Measurements from ENCODE around the gene DMPK.

DMPK gene

DNA sequence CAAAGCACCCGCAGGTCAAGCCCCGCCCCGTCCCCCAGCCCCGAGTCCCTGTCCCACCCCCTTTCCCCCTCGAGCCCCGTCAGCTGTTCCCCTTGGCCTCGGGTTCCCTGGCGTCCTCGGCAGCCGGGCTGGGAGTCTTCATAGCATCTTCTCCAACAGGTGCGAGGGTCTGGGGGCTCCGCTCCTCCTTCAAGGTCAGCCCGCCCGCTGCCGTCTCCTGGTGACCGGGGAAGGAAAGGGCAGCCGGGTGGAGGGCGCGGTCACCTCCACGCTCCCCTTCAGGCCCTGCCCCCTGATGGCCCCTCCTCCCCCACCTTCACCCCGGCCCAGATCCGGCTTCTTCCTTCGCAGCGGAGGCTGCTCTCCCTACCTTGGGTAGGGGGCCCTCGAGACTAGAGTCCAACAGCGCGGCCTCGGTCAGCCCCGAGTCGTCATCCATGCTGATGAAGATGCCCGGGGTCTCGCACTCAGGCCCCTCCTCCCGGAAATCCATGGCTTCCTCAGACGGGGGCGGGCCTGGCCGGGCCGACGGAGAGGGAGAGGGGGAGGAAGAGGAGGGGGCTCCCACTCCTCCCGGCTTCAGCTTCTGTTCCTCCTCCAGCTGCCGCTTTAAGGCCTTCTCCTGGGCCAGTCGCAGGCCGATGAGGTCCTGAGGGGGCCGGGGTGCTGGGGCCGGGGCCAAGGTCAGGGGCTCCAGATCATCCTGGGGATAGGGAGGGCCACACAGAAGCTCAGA is 33.4 kb upstream of the DMPK start:
- no peaks in the 10 kb centered on the region for H4K20me1 ChIP-seq (ENCODE audit: low read depth, low read length)
- H2AFZ ChIP-seq (ENCODE audit: low read depth, low read length, severe bottlenecking), result no peak overlapping the region
- H3K36me3 ChIP-seq (ENCODE audit: low read length), result no peaks in the 10 kb centered on the region
- no peak overlapping the region for H3K4me3 ChIP-seq (ENCODE audit: insufficient read depth, low read length, poor library complexity, severe bottlenecking)
- no peaks in the 10 kb centered on the region for H3K9me2 ChIP-seq (replicated peaks; ENCODE audit: insufficient read depth, low read length)
- H3K4me2 ChIP-seq (ENCODE audit: low read depth, low read length, poor library complexity, severe bottlenecking), result no peak overlapping the region
- no peaks in the 10 kb centered on the region for H3K79me2 ChIP-seq (ENCODE audit: insufficient read depth, low read length)
- no peaks in the 10 kb centered on the region for H3K27me3 ChIP-seq (ENCODE audit: low read length)
- no peak overlapping the region for H3K9ac ChIP-seq (ENCODE audit: low read length)
- no peak overlapping the region for H3K27ac ChIP-seq (ENCODE audit: low read depth, low read length)
- no peaks in the 10 kb centered on the region for H3K9me3 ChIP-seq (ENCODE audit: insufficient read depth, low read length)
- TF ChIP-seq CTCF (IDR thresholded peaks at IDR 0.05; ENCODE audit: insufficient read depth, low read length, poor library complexity, severe bottlenecking) (no peak), EZH2phosphoT487 (conservative IDR thresholded peaks at IDR 0.05; ENCODE audit: low read length) (no peak)
- H3F3A ChIP-seq (ENCODE audit: insufficient read depth), result peaks cover 3% of the 10 kb centered on the region; the same call in 1 of the 2 replicates

DNA sequence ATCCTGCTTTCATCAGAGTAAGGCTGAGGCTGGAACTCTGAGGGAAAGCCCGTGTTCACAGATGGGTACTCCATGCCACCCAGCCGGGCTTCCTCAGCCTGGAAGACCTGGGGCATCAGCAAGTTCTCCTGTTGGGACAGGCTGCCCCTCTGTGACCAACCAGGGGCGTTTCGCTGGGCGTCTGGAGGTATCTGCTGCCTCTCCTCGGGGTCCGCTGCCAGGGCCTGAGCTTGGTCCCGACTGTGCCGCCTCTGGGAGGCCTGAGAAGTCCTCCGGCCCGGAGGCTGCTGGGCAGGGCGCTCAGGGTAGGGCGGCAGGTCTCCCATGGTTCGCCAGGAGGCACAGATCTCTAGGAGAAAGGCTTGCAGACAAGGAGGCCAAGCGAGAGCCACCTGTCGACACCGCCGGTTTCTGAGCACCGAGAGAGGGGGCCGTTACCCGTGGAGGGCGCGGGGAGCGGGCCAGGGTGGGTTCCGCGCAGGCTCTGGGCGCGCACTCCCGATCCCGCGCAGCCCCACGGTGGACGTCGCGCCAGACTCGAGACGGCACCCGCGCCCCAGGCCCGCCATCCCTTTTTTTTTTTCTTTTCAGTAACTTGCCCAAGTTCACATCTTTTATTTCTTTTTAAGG is 32.7 kb upstream of the DMPK start, which contains the start of gene RSPH6A:
Gene RSPH6A (minus strand): TSS at position 458 of the 630 bp plus-strand sequence. CDS start 132 bp downstream, at position 326.
- TF ChIP-seq EZH2phosphoT487 (conservative IDR thresholded peaks at IDR 0.05; ENCODE audit: low read length), result no peak
- no peak for TF ChIP-seq CTCF (IDR thresholded peaks at IDR 0.05; ENCODE audit: insufficient read depth, low read length, poor library complexity, severe bottlenecking)

DNA sequence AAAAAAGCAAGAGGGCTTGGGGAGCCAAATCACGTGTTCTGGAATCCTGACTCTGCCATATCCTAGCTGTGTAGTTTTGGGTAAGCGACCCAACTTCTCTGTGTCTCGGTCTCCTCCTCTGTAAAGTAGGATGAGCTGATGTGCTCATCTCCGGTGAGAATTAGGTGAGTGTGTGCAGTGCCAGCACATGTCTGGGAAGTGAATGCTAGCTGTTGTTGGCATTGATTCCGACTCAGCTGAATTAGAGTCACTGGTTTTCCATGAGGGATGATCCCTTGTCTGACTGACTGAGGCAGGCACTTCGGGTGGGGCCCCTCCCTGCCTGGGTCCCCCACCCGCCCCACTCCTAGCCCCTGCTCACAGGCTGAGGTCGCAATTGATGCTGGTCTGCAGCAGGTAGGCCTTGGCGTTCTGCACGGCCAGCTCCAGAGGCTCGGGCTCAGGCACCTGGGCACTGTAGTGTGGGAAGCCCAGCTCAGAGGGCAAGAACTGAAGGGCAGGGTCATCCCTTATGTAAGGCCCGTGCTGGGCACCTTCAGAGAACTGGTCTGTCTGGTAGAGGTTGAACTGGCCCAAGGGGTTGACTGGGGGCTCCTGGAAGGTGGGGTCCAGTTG is 32.0 kb upstream of the DMPK start:
- H3K4me2 ChIP-seq (ENCODE audit: low read depth, low read length, poor library complexity, severe bottlenecking), result no peak overlapping the region
- H3K9me3 ChIP-seq (ENCODE audit: insufficient read depth, low read length), result no peaks in the 10 kb centered on the region
- no peak overlapping the region for H3K9ac ChIP-seq (ENCODE audit: low read length)
- H3K27ac ChIP-seq (ENCODE audit: low read depth, low read length), result no peak overlapping the region
- H3K4me3 ChIP-seq (ENCODE audit: insufficient read depth, low read length, poor library complexity, severe bottlenecking), result no peak overlapping the region
- TF ChIP-seq EZH2phosphoT487 (conservative IDR thresholded peaks at IDR 0.05; ENCODE audit: low read length) (no peak), CTCF (IDR thresholded peaks at IDR 0.05; ENCODE audit: insufficient read depth, low read length, poor library complexity, severe bottlenecking) (no peak)
- H4K20me1 ChIP-seq (ENCODE audit: low read depth, low read length), result no peaks in the 10 kb centered on the region
- H3K36me3 ChIP-seq (ENCODE audit: low read length), result no peaks in the 10 kb centered on the region
- H2AFZ ChIP-seq (ENCODE audit: low read depth, low read length, severe bottlenecking), result no peak overlapping the region
- H3K9me2 ChIP-seq (replicated peaks; ENCODE audit: insufficient read depth, low read length), result no peaks in the 10 kb centered on the region
- no peaks in the 10 kb centered on the region for H3K79me2 ChIP-seq (ENCODE audit: insufficient read depth, low read length)
- no peaks in the 10 kb centered on the region for H3K27me3 ChIP-seq (ENCODE audit: low read length)
- peaks cover 3% of the 10 kb centered on the region; the same call in 1 of the 2 replicates for H3F3A ChIP-seq (ENCODE audit: insufficient read depth)

More for the DNA sequence above, 32.7 kb upstream of the DMPK start, which contains the start of gene RSPH6A:
- Histone ChIP-seq H3K4me2 (ENCODE audit: low read depth, low read length, poor library complexity, severe bottlenecking) (no peak within 1 kb of the TSS), H3K27me3 (ENCODE audit: low read length) (no peaks in the 10 kb centered on the region), H3K4me3 (ENCODE audit: insufficient read depth, low read length, poor library complexity, severe bottlenecking) (no peak within 1 kb of the TSS), H3K27ac (ENCODE audit: low read depth, low read length) (no peak within 1 kb of the TSS), H3K9ac (ENCODE audit: low read length) (no peak within 1 kb of the TSS), H3K79me2 (ENCODE audit: insufficient read depth, low read length) (no peaks in the 10 kb centered on the region), H3K9me3 (ENCODE audit: insufficient read depth, low read length) (no peaks in the 10 kb centered on the region), H4K20me1 (ENCODE audit: low read depth, low read length) (no peaks in the 10 kb centered on the region), H2AFZ (ENCODE audit: low read depth, low read length, severe bottlenecking) (no peak within 1 kb of the TSS), H3K36me3 (ENCODE audit: low read length) (no peaks in the 10 kb centered on the region), H3F3A (ENCODE audit: insufficient read depth) (peaks cover 3% of the 10 kb centered on the region; the same call in 1 of the 2 replicates), H3K9me2 (replicated peaks; ENCODE audit: insufficient read depth, low read length) (no peaks in the 10 kb centered on the region)
